Measurements from ENCODE around the gene ZNF318.

Gene ZNF318

DNA sequence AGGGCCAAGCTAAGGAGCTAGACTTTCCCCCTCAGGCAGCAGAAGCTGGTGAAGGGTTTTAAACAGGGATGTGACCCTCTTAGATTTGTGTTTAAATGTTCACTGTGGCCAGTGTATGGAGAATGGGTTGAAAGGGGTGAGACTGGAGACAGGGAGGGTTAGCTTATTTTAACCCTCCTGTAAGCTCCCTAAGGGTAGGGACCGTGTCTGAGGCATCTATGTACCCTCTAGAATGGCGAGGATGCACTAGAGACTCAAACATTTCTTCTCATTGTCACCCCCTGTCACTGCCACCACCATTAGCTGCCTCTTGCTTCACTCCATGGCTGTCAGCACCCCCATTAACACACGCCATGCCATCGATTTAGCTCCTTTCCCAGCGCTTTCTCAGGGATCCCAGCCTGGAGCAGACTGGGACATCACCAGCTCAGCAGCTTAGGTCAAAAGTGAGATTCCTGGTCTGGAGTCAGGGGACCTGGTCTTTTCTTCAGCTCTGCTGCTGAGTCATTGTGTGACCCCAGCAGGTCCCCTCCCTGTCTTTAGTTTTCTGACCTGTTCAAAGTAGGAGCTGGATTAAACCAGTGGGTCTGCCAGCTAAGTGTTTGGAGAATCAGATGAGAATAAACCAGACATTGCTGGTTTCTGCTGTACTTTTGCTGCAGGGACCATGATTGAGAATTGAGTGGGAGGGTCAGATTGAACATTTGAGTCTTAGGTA, 72.5 kb downstream of the ZNF318 start:
- H3K27ac ChIP-seq (ENCODE audit: low read length) = no peak overlapping the region
- no peak overlapping the region for H3K9ac ChIP-seq (ENCODE audit: low read depth, low read length)
- H3K27me3 ChIP-seq (ENCODE audit: insufficient read depth, low read length) = peaks cover 5% of the 10 kb centered on the region
- no peak overlapping the region for H3K4me3 ChIP-seq (ENCODE audit: low read length)
- no peaks in the 10 kb centered on the region for H3K36me3 ChIP-seq (ENCODE audit: insufficient read depth, low read depth, low read length)
- no peaks in the 10 kb centered on the region for H3K9me3 ChIP-seq (ENCODE audit: insufficient read depth, low read depth, low read length)
- no peaks in the 10 kb centered on the region for H3K4me1 ChIP-seq (ENCODE audit: insufficient read depth, low read length)

DNA sequence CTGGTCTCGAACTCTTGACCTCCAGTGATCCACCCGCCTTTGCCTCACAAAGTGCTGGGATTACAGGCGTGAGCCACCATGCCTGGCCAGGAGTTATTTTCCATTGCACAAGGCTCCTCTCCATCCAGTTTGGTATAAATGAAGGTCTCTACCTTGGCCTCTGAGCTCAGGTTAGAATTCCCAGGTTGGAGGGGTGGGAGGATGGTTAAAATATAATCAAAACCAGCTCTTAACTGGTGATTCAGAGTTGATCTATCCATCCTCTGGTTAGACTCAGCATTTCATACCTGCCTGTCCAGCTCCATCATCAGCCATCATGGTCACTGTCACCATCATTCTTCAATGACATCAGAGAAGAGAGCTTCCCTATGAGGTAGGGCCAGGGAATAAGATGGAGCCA, 74.0 kb downstream of the ZNF318 start:
- H3K4me1 ChIP-seq (ENCODE audit: insufficient read depth, low read length) = no peaks in the 10 kb centered on the region
- no peak overlapping the region for H3K9ac ChIP-seq (ENCODE audit: low read depth, low read length)
- H3K4me3 ChIP-seq (ENCODE audit: low read length) = no peak overlapping the region
- no peaks in the 10 kb centered on the region for H3K36me3 ChIP-seq (ENCODE audit: insufficient read depth, low read depth, low read length)
- H3K9me3 ChIP-seq (ENCODE audit: insufficient read depth, low read depth, low read length) = no peaks in the 10 kb centered on the region
- no peak overlapping the region for H3K27ac ChIP-seq (ENCODE audit: low read length)
- H3K27me3 ChIP-seq (ENCODE audit: insufficient read depth, low read length) = peaks cover 5% of the 10 kb centered on the region

DNA sequence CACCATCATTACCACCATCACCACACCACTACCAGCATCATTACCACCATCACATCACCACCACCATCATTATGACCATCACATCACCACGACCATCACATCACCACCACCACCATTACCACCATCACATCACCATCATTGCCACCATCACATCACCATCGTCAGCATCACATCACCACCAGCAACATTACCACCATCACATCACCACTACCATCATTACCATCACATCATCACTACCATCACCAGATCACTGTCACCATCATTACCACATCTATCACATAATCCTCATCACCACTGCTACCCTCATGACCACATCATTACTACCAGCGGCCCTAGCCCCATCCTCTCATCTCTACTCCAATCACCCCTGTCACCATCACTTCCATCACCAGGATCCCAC, 74.9 kb downstream of the ZNF318 start:
- Histone ChIP-seq H3K36me3 (ENCODE audit: insufficient read depth, low read depth, low read length) (no peaks in the 10 kb centered on the region), H3K27ac (ENCODE audit: low read length) (no peak overlapping the region), H3K4me1 (ENCODE audit: insufficient read depth, low read length) (no peaks in the 10 kb centered on the region), H3K4me3 (ENCODE audit: low read length) (no peak overlapping the region), H3K9ac (ENCODE audit: low read depth, low read length) (no peak overlapping the region), H3K9me3 (ENCODE audit: insufficient read depth, low read depth, low read length) (no peaks in the 10 kb centered on the region), H3K27me3 (ENCODE audit: insufficient read depth, low read length) (peaks cover 5% of the 10 kb centered on the region)

DNA sequence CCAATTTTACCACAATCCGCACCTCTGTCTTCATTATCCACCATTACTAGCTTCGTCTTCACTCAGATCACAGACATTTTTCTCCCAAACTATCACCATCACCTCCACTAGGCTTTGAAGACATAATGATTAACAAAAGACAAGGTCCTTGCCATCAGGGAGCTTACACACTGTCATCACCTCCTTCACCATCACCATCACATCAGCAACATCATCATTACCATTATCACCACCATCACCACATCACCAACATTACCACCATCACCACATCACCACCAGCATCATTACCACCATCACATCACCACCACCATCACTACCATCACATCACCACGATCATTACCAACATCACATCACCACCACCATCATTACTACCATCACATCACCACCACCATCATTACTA, 75.7 kb downstream of the ZNF318 start:
- Histone ChIP-seq H3K9me3 (ENCODE audit: insufficient read depth, low read depth, low read length) (no peaks in the 10 kb centered on the region), H3K9ac (ENCODE audit: low read depth, low read length) (no peak overlapping the region), H3K4me1 (ENCODE audit: insufficient read depth, low read length) (no peaks in the 10 kb centered on the region), H3K36me3 (ENCODE audit: insufficient read depth, low read depth, low read length) (no peaks in the 10 kb centered on the region), H3K4me3 (ENCODE audit: low read length) (no peak overlapping the region), H3K27ac (ENCODE audit: low read length) (no peak overlapping the region), H3K27me3 (ENCODE audit: insufficient read depth, low read length) (no peaks in the 10 kb centered on the region)

DNA sequence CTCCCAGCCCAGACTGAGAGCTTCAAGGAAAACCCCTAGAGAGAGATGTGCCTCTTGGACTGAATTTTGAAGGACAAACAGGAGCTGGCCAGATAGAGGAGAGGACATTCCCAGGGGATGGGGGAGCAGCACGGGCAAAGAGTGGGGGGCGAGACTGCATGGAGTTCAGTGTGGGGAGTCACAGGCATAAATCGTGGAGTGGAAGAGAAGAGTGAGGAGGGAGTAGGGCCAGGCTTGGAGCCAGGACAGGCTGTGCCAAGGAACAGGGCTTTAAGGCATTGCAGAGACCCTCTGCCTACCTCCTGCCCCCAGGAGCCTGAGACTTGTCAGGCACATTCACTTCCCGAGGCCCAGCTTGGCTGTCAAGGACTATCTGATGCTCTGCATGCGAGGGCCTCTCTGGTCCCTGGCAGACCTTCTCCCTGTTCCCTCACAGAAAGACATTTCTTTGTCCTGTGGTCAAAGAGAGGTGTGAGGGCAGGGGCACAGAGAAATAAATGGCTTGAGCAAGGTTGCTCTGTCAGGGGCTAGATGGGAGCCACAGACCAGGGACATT, 76.6 kb downstream of the ZNF318 start:
- no peaks in the 10 kb centered on the region for H3K9me3 ChIP-seq (ENCODE audit: insufficient read depth, low read depth, low read length)
- H3K27ac ChIP-seq (ENCODE audit: low read length) = no peak overlapping the region
- no peak overlapping the region for H3K4me3 ChIP-seq (ENCODE audit: low read length)
- H3K9ac ChIP-seq (ENCODE audit: low read depth, low read length) = no peak overlapping the region
- H3K36me3 ChIP-seq (ENCODE audit: insufficient read depth, low read depth, low read length) = no peaks in the 10 kb centered on the region
- no peaks in the 10 kb centered on the region for H3K27me3 ChIP-seq (ENCODE audit: insufficient read depth, low read length)
- H3K4me1 ChIP-seq (ENCODE audit: insufficient read depth, low read length) = no peaks in the 10 kb centered on the region

DNA sequence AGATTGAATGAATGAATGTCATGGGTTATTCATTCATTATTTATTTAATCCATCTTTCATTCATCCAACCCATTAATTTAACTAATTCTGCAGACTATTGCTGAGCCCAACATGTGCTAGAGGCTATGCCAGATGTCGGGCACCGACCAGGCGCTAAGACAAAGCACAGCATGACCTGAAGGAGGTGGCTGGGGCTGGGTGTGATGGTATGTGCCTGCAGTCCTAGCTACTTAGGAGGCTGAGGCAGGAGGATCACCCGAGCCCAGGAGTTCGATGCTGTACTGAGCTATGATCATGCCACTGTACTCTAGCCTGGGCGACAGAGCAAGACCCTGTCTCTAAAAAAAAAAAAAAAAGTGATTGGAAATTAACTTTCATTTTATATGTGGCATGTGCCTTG, 77.1 kb downstream of the ZNF318 start:
- H3K27ac ChIP-seq (ENCODE audit: low read length) = no peak overlapping the region

DNA sequence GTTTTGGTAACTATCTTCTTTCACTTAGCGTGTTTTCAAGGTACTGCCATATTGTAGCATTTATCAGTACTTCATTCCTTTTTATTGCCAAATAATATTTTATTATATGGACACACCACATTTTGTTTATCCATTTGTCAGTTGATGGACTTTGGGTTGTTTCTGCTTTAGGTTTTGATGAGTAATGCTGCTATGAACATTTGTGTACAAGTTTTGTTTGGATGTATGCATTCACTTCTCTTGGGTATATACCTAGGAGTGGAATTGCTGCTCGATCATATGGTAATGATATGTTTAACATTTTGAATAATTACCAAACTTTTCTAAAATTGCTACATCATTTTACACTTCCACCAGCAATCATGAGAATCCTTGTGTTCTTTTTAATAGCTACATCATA, 77.7 kb downstream of the ZNF318 start:
- no peaks in the 10 kb centered on the region for H3K27me3 ChIP-seq (ENCODE audit: insufficient read depth, low read length)
- H3K9me3 ChIP-seq (ENCODE audit: insufficient read depth, low read depth, low read length) = no peaks in the 10 kb centered on the region
- 0 out of 2 replicates have a peak, but pooled peaks cover 2% of the 10 kb centered on the region for H3K4me1 ChIP-seq (ENCODE audit: insufficient read depth, low read length)
- H3K36me3 ChIP-seq (ENCODE audit: insufficient read depth, low read depth, low read length) = no peaks in the 10 kb centered on the region
- no peak overlapping the region for H3K9ac ChIP-seq (ENCODE audit: low read depth, low read length)
- no peak overlapping the region for H3K27ac ChIP-seq (ENCODE audit: low read length)
- H3K4me3 ChIP-seq (ENCODE audit: low read length) = no peak overlapping the region

More for the DNA sequence above, 77.1 kb downstream of the ZNF318 start:
- Histone ChIP-seq H3K9me3 (ENCODE audit: insufficient read depth, low read depth, low read length) (no peaks in the 10 kb centered on the region), H3K9ac (ENCODE audit: low read depth, low read length) (no peak overlapping the region), H3K27me3 (ENCODE audit: insufficient read depth, low read length) (no peaks in the 10 kb centered on the region), H3K36me3 (ENCODE audit: insufficient read depth, low read depth, low read length) (no peaks in the 10 kb centered on the region), H3K4me1 (ENCODE audit: insufficient read depth, low read length) (0 out of 2 replicates have a peak, but pooled peaks cover under 1% of the 10 kb centered on the region), H3K4me3 (ENCODE audit: low read length) (no peak overlapping the region)

DNA sequence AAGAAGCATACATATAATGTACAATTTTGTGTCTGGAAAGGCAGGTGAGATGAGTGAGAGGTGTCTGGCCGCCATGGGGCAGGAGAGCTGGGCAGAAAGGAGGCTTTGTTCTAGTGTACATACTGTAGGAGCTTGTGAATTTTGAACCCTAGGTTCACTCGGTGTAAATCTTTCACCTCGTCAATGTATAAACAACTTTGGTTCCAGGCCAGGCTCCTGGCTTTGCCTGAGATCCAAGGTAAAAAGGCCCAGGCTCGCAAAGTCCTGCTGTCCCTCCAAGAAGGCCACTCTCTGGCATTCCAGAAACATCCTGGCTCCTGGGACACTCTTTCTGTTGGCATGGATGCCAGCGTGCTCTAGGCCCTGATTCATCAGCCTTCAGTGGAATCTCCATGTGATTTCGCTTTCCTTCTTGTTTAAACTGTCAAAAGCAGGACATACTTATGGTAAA, 78.5 kb downstream of the ZNF318 start:
- Histone ChIP-seq H3K9me3 (ENCODE audit: insufficient read depth, low read depth, low read length) (no peaks in the 10 kb centered on the region), H3K9ac (ENCODE audit: low read depth, low read length) (no peak overlapping the region)

DNA sequence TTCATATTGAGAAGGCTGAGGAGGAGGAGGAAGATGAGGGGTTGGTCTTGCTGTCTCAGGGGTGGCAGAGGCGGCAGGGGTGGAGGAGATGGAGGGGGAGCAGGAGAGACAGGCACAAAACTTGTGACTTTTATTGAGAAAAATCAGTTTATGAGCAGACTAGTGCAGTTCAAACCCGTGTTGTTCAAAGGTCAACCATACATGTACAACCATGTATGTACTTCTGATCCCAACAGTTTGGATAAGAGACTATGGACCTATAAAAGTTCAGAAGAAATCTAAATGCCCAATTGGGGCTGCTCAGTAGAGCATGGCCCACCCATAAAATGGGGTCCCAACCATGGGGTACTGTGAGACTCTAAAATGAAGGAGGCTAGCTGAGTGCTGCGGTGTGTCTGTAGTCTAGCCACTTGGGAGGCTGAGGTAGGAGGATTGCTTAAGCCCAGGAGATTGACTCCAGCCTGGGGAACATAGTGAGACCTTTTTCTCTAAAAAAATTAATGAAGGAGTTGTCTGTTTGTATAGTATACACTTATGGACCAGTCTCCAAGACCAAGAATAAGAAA, 79.0 kb downstream of the ZNF318 start:
- Histone ChIP-seq H3K36me3 (ENCODE audit: insufficient read depth, low read depth, low read length) (no peaks in the 10 kb centered on the region), H3K27me3 (ENCODE audit: insufficient read depth, low read length) (peaks cover 8% of the 10 kb centered on the region; the same call in 1 of the 2 replicates), H3K4me1 (ENCODE audit: insufficient read depth, low read length) (0 out of 2 replicates have a peak, but pooled peaks cover 2% of the 10 kb centered on the region), H3K9ac (ENCODE audit: low read depth, low read length) (no peak overlapping the region), H3K27ac (ENCODE audit: low read length) (no peak overlapping the region), H3K9me3 (ENCODE audit: insufficient read depth, low read depth, low read length) (no peaks in the 10 kb centered on the region), H3K4me3 (ENCODE audit: low read length) (no peak overlapping the region)

More for the DNA sequence above, 78.5 kb downstream of the ZNF318 start:
- no peaks in the 10 kb centered on the region for H3K36me3 ChIP-seq (ENCODE audit: insufficient read depth, low read depth, low read length)
- H3K4me3 ChIP-seq (ENCODE audit: low read length) = no peak overlapping the region
- no peak overlapping the region for H3K27ac ChIP-seq (ENCODE audit: low read length)
- 0 out of 2 replicates have a peak, but pooled peaks cover 2% of the 10 kb centered on the region for H3K4me1 ChIP-seq (ENCODE audit: insufficient read depth, low read length)
- H3K27me3 ChIP-seq (ENCODE audit: insufficient read depth, low read length) = peaks cover 3% of the 10 kb centered on the region; the same call in 1 of the 2 replicates

DNA sequence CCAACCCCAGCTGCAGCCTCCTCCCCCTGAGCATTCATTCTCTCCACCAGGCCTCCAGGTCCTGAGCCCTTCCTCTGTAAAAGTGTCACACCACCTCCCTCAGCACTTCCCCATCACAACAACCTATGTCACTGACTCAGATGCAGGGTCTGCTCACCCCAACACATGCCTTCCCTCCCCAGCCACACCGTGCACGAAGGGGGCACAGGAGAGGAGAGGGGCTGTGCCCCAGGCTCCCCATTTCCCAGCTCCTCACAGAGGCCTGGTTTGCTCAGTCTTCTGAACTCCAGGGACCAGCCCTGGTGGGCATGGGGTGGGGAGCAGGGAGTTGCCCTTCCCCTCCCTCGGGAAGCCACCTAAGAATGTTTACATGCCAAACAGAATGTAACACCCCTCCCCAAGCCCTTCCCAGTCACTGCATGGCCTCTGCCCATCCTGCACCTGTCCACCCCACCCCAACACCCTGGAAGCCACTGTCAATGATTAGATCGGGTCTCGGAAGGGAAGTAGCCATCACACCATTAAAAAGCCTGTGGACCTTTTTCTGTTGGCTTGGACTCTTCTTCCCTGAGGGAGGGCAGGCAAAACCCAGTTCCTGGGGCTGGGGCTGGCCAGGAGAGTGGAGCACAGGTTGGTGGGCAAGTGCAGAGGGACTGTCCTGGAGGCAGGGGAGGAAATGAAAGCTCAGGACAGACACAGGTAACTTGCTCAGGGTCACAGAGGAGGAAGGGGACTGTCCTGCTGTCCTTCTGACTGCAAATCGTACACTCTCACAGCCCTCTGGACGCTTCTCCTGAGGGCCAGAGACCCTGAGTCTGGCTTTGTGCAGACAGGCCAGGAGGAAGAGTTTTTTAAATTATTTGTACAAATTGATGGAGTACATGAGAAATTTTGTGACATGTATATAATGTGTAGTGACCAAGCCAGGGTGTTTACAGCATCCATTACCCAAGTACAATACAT, 81.4 kb downstream of the ZNF318 start:
- Histone ChIP-seq H3K27me3 (ENCODE audit: insufficient read depth, low read length) (peaks cover 10% of the 10 kb centered on the region; the same call in 1 of the 2 replicates), H3K9me3 (ENCODE audit: insufficient read depth, low read depth, low read length) (no peaks in the 10 kb centered on the region), H3K4me3 (ENCODE audit: low read length) (no peak overlapping the region), H3K27ac (ENCODE audit: low read length) (no peak overlapping the region), H3K9ac (ENCODE audit: low read depth, low read length) (no peak overlapping the region), H3K36me3 (ENCODE audit: insufficient read depth, low read depth, low read length) (no peaks in the 10 kb centered on the region), H3K4me1 (ENCODE audit: insufficient read depth, low read length) (0 out of 2 replicates have a peak, but pooled peaks cover 2% of the 10 kb centered on the region)

DNA sequence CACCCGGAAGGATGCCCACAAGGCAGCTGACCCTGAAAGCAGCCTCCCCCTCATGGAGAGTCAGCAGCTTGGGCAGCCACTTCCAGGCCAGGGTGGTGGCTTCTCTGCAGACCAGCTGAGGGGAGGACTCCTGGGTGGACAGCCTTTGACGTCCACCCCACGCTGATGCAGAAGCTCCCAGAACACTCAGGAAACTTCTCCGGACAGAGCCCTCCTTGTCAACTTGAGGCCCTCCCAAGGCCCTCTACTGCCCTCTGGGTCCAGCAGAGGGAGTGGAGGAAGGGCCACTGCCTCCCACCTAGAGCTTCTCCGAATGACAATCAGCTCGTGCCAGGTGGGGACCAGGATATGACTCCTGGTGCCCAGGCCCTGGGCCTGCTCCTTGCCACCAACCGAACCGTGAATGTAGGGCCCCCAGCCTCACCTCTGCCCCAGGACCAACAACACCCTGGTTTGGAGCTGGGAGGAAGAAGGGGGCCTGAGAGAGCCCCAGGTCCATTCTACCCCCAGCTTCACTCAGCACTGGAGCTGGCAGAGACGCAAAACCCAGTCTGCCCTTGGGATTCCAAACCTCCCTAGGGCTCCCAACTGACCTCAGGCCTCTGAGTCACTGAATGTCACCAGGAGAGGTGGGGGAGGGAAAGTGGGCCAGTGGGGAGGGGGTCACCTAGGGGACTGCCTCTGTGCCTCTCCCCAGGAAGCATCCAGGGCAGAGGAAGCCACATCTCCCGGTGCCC, 82.3 kb downstream of the ZNF318 start:
- Histone ChIP-seq H3K27me3 (ENCODE audit: insufficient read depth, low read length) (peaks cover 10% of the 10 kb centered on the region; the same call in 1 of the 2 replicates), H3K4me3 (ENCODE audit: low read length) (no peak overlapping the region), H3K9ac (ENCODE audit: low read depth, low read length) (no peak overlapping the region), H3K9me3 (ENCODE audit: insufficient read depth, low read depth, low read length) (no peaks in the 10 kb centered on the region), H3K36me3 (ENCODE audit: insufficient read depth, low read depth, low read length) (no peaks in the 10 kb centered on the region), H3K4me1 (ENCODE audit: insufficient read depth, low read length) (0 out of 2 replicates have a peak, but pooled peaks cover 2% of the 10 kb centered on the region), H3K27ac (ENCODE audit: low read length) (no peak overlapping the region)
